PC-9 (cell line): ENCODE results near the gene SND1. TPM values are rescaled to one million over a fixed set of nuclear protein-coding genes. Genes with fewer than 3 reads are reported as not detected.

ENCODE experiments used
- BruUV-seq: library from RNA; stranded (reverse); fragments of 400-500 nt; replicated peaks from 2 replicates; lab custom pipeline; 2021; lab: Mats Ljungman, UMichigan
- CTCF ChIA-PET: fragments of 300-600 bp; sonication (Branson Sonifier 250); formaldehyde crosslinking; loops from one replicate; lab custom pipeline; 2022; ENCODE audit warnings: antibody characterized with exemption; lab: Charles Lee
- POLR2A ChIA-PET: fragments of 300-600 bp; sonication (Branson Sonifier 250); formaldehyde crosslinking; loops from one replicate; lab custom pipeline; 2022; ENCODE audit warnings: antibody characterized with exemption; ENCODE audit not compliant: unreplicated experiment; lab: Charles Lee
- DNase-seq, 2 experiments: peaks; one replicate each; pipeline versions ENCODE4 v3.0.0 to v3.0.0-alpha.2; 2015 to 2022; ENCODE audit warnings: mixed read lengths in 1 of 2
- H2AFZ ChIP-seq: fragments of 200-600 bp; sonication (generic); 2 replicates; pipeline ENCODE4 v1.8.1; 2017; ENCODE audit warnings: antibody characterized with exemption
- H3F3A ChIP-seq: fragments of 200-600 bp; sonication (generic); 2 replicates; pipeline ENCODE4 v1.8.1; 2017; ENCODE audit warnings: antibody characterized with exemption, mild to moderate bottlenecking, low read depth; ENCODE audit not compliant: insufficient read depth
- H3K27ac ChIP-seq: fragments of 200-600 bp; sonication (generic); 2 replicates; pipeline ENCODE4 v1.6.1; 2016; ENCODE audit warnings: mixed run types
- H3K27me3 ChIP-seq: fragments of 200-600 bp; sonication (generic); 2 replicates; pipeline ENCODE4 v1.6.1; 2016; ENCODE audit warnings: low read depth, mixed run types; ENCODE audit not compliant: insufficient read depth
- H3K36me3 ChIP-seq: fragments of 200-600 bp; sonication (generic); 2 replicates; pipeline ENCODE4 v1.6.1; 2016; ENCODE audit warnings: low read depth, mixed run types
- H3K4me1 ChIP-seq: fragments of 200-600 bp; sonication (generic); replicated peaks from 2 replicates; pipeline ENCODE4 v1.6.1; 2016; ENCODE audit warnings: mixed run types; ENCODE audit not compliant: insufficient read depth
- H3K4me2 ChIP-seq: fragments of 200-600 bp; sonication (generic); 2 replicates; pipeline ENCODE4 v1.6.1; 2017; ENCODE audit warnings: mixed run types
- H3K4me3 ChIP-seq: fragments of 200-600 bp; sonication (generic); 2 replicates; pipeline ENCODE4 v1.6.1; 2016; ENCODE audit warnings: mixed run types
- H3K79me2 ChIP-seq: fragments of 200-600 bp; sonication (generic); 2 replicates; pipeline ENCODE4 v1.6.1; 2017; ENCODE audit warnings: low read depth, mixed run types
- H3K9me2 ChIP-seq: fragments of 200-600 bp; sonication (generic); 2 replicates; pipeline ENCODE4 v1.8.1; 2017; ENCODE audit warnings: mild to moderate bottlenecking; ENCODE audit not compliant: insufficient read depth
- H3K9me3 ChIP-seq: fragments of 200-600 bp; sonication (generic); 2 replicates; pipeline ENCODE4 v1.8.1; 2016; ENCODE audit warnings: low read depth; ENCODE audit not compliant: insufficient read depth
- H4K20me1 ChIP-seq: fragments of 200-600 bp; sonication (generic); 2 replicates; pipeline ENCODE4 v1.8.1; 2017; ENCODE audit not compliant: insufficient read depth
- CTCF ChIP-seq: fragments of 200-600 bp; sonication (generic); conservative IDR thresholded peaks from 2 replicates; pipeline ENCODE4 v1.6.1; 2017; ENCODE audit warnings: mixed run types, antibody characterized with exemption, mild to moderate bottlenecking, moderate library complexity
- EZH2 ChIP-seq: fragments of 200-600 bp; sonication (generic); IDR thresholded peaks from 2 replicates; pipeline ENCODE4 v1.8.0; 2017; ENCODE audit warnings: antibody characterized with exemption, low read depth
- intact Hi-C: fragments of 100-400 bp; cut with micrococcal nuclease; formaldehyde crosslinking; loops from one replicate; pipeline ENCODE4 v1.10.0; 2022; ENCODE audit not compliant: unreplicated experiment
- total RNA-seq: library from RNA; stranded (reverse); gene quantifications from 2 replicates; pipeline ENCODE4 v1.2.3, GENCODE V29; 2021

SND1 gene
- total RNA-seq, 1 experiment from 2014 or later = 273 TPM

GRCh38 chr7:127857464-127857841 lies 205.5 kb downstream of the SND1 start:
- Histone ChIP-seq H4K20me1 (peaks cover 14% of the 10 kb centered on the region; the same call in 1 of the 2 replicates), H3K4me1 (no peaks in the 10 kb centered on the region), H3K9me2 (0 out of 2 replicates have a peak, but pooled peaks cover 6% of the 10 kb centered on the region), H3K9me3 (no peaks in the 10 kb centered on the region), H3K4me3 (no peak overlapping the region), H3F3A (no peaks in the 10 kb centered on the region; the same call in 1 of the 2 replicates), H3K36me3 (no peaks in the 10 kb centered on the region), H2AFZ (no peak overlapping the region), H3K27me3 (no peaks in the 10 kb centered on the region), H3K27ac (no peak overlapping the region), H3K4me2 (no peak overlapping the region), H3K79me2 (0 out of 2 replicates have a peak, but pooled peaks cover 4% of the 10 kb centered on the region)
- ChIA-PET CTCF (no interaction called here), POLR2A (no interaction called here)
- intact Hi-C loops = no loop called here
- BruUV-seq = no TSS peak
- DNase-seq = no peak
- no peak for TF ChIP-seq CTCF
- no peak for TF ChIP-seq EZH2

- intact Hi-C loops = no loop called here
- Histone ChIP-seq H3K79me2 (no peaks in the 10 kb centered on the region), H3K27me3 (no peaks in the 10 kb centered on the region), H3F3A (no peaks in the 10 kb centered on the region; the same call in 1 of the 2 replicates), H2AFZ (no peak overlapping the region), H4K20me1 (0 out of 2 replicates have a peak, but pooled peaks cover 10% of the 10 kb centered on the region), H3K4me3 (no peak overlapping the region), H3K4me1 (no peaks in the 10 kb centered on the region), H3K4me2 (no peak overlapping the region), H3K9me2 (0 out of 2 replicates have a peak, but pooled peaks cover 6% of the 10 kb centered on the region), H3K36me3 (no peaks in the 10 kb centered on the region), H3K27ac (no peak overlapping the region), H3K9me3 (no peaks in the 10 kb centered on the region)
- DNase-seq = no peak
- BruUV-seq = no TSS peak
- CTCF ChIA-PET = no interaction called here
- TF ChIP-seq EZH2 (no peak), CTCF (no peak)
- POLR2A ChIA-PET = no interaction called here
Measured at GRCh38 chr7:127858091-127858914, 206.3 kb downstream of the SND1 start.

GRCh38 chr7:127858915-127859189 lies 206.9 kb downstream of the SND1 start:
- Histone ChIP-seq H3K9me3 (no peaks in the 10 kb centered on the region), H3K4me1 (no peaks in the 10 kb centered on the region), H3K79me2 (no peaks in the 10 kb centered on the region), H2AFZ (no peak overlapping the region), H4K20me1 (0 out of 2 replicates have a peak, but pooled peaks cover 10% of the 10 kb centered on the region), H3K4me3 (no peak overlapping the region), H3K9me2 (0 out of 2 replicates have a peak, but pooled peaks cover 6% of the 10 kb centered on the region), H3K4me2 (no peak overlapping the region), H3K36me3 (no peaks in the 10 kb centered on the region), H3K27ac (no peak overlapping the region), H3K27me3 (no peaks in the 10 kb centered on the region), H3F3A (no peaks in the 10 kb centered on the region; the same call in 1 of the 2 replicates)
- no peak for DNase-seq
- intact Hi-C loops = no loop called here
- CTCF ChIA-PET = no interaction called here
- POLR2A ChIA-PET = no interaction called here
- TF ChIP-seq EZH2 = no peak
- no peak for TF ChIP-seq CTCF
- BruUV-seq = no TSS peak
